Measurements from ENCODE around the gene NCKAP5. TPM values are rescaled to one million over a fixed set of nuclear protein-coding genes. Genes with fewer than 3 reads are reported as not detected.

Gene NCKAP5
- total and polyA plus RNA-seq, 9 donors: 0.80 to 2.7 (median 2.2) TPM

- WGBS, 3 donors: 97 to 98% (median 97%) methylated on average over 2 of the region's 2 CpGs
- TF ChIP-seq EP300 (IDR thresholded peaks at IDR 0.05) (no peak), CTCF (IDR thresholded peaks at IDR 0.05) (no peak), POLR2A (IDR thresholded peaks at IDR 0.05) (no peak)
- no peaks in the 10 kb centered on the region for H3K4me1 ChIP-seq (ENCODE audit: insufficient read depth)
- H3K36me3 ChIP-seq: no peaks in the 10 kb centered on the region
- no peak overlapping the region for H3K4me3 ChIP-seq
- no peak for DNase-seq
- no peaks in the 10 kb centered on the region for H3K27me3 ChIP-seq
- no peak overlapping the region for H3K27ac ChIP-seq
- intact Hi-C loops (cut with DNase I): no loop called here
- H3K9me3 ChIP-seq: no peaks in the 10 kb centered on the region
Observed at GRCh38 chr2:132633635-132634034, 934.6 kb downstream of the NCKAP5 start.

DNA sequence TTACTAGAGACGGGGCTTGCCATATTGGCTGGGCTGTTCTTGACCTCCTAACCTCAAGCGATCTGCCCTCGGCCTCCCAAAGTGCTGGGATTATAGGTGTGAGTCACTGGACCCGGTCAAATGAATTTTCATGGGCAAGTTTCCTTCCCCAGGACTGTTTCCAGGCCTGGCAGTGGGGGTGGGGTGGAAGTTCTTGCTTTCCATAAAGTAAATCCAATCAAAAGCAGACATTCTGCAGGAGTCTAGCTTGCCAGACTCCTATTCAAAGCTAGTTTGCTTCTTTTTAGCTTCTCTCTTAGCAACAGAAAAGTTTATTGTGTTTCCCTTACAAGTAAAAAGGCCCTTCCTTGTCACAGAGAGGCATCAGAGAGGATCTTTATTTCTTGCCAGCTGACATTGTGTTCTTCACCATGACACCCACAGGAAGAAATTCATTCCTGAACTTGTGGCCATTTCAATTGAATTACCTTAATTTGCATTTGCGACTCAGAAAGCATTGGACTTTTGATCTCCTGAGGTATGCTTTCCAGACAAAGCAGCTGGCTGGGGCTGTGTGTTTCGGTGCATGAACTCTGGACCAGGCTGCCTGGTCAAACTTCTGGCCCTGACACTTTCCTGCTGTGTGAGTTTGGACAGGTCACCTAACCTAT, 936.1 kb downstream of the NCKAP5 start:
- WGBS, 3 donors: 42 to 50% (median 50%) methylated on average over 6 of the region's 6 CpGs
- TF ChIP-seq CTCF (IDR thresholded peaks at IDR 0.05) (no peak), POLR2A (IDR thresholded peaks at IDR 0.05) (no peak), EP300 (IDR thresholded peaks at IDR 0.05) (no peak)

GRCh38 chr2:132627536-132627935, 940.7 kb downstream of the NCKAP5 start:
- H3K27me3 ChIP-seq: no peaks in the 10 kb centered on the region
- no peak overlapping the region for H3K27ac ChIP-seq
- H3K9me3 ChIP-seq: no peaks in the 10 kb centered on the region
- no peaks in the 10 kb centered on the region for H3K36me3 ChIP-seq
- intact Hi-C loops (cut with DNase I): no loop called here
- H3K4me3 ChIP-seq: no peak overlapping the region
- 38 to 50% (median 41%) methylated on average over 3 of the region's 3 CpGs for WGBS, 3 donors
- DNase-seq: no peak
- TF ChIP-seq EP300 (IDR thresholded peaks at IDR 0.05) (no peak), CTCF (IDR thresholded peaks at IDR 0.05) (no peak), POLR2A (IDR thresholded peaks at IDR 0.05) (no peak)
- H3K4me1 ChIP-seq (ENCODE audit: insufficient read depth): no peaks in the 10 kb centered on the region

More for the DNA sequence above, 936.1 kb downstream of the NCKAP5 start:
- no peaks in the 10 kb centered on the region for H3K36me3 ChIP-seq
- no peaks in the 10 kb centered on the region for H3K9me3 ChIP-seq
- intact Hi-C loops (cut with DNase I): no loop called here
- no peak for DNase-seq
- no peak overlapping the region for H3K4me3 ChIP-seq
- H3K4me1 ChIP-seq (ENCODE audit: insufficient read depth): no peaks in the 10 kb centered on the region
- H3K27me3 ChIP-seq: no peaks in the 10 kb centered on the region
- H3K27ac ChIP-seq: no peak overlapping the region

GRCh38 chr2:132623096-132623839, 945.0 kb downstream of the NCKAP5 start:
- H3K9me3 ChIP-seq: no peaks in the 10 kb centered on the region
- no peak for DNase-seq
- no peak overlapping the region for H3K27ac ChIP-seq
- H3K36me3 ChIP-seq: no peaks in the 10 kb centered on the region
- WGBS, 3 donors: 56 to 63% (median 60%) methylated on average over 9 of the region's 9 CpGs
- intact Hi-C loops (cut with DNase I): no loop called here
- no peaks in the 10 kb centered on the region for H3K27me3 ChIP-seq
- TF ChIP-seq POLR2A (IDR thresholded peaks at IDR 0.05) (no peak), EP300 (IDR thresholded peaks at IDR 0.05) (no peak), CTCF (IDR thresholded peaks at IDR 0.05) (no peak)
- H3K4me1 ChIP-seq (ENCODE audit: insufficient read depth): no peaks in the 10 kb centered on the region
- H3K4me3 ChIP-seq: no peak overlapping the region

Small RNA genes within 50 kb of the gene (small RNA-seq; reads per million reads assigned to genes)
- gene AC016909.1 (not detected), gene RN7SKP154 (not detected), gene RNU6-579P (not detected)

All from ovary (tissue), 9 donors.